ENCODE results near the gene C3.
A peak's percentile ranks its signal among the peaks of the same experiment; 100 is the strongest.

DNA sequence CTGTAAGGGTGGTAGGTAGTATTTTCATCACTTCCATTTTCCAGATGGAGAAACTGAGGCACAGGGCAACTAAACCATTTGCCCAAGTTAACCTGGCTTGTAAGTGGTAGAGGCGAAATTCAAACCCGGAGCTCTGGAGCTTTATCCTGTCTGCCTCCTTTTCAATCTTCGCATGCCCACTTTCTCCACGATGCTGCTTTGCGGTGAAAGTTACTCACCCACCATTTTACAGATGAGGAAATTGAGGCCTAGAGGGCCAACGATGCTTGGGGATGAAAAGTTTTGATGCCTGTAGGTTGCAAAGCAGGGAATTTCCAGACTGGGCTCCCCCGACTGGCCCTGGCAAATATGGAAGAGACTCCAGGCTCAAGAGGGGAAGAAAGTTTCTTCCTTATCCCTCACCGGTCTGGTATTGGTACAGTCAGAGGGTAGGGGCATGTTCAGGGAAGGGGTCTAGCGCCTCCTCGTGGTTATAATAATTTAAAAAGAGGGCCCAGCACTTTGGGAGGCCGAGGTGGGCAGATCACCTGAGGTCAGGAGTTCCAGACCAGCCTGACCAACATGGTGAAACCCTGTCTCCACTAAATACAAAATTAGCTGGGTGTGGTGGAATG, 48.7 kb upstream of the C3 start:
- TF ChIP-seq POLR2AphosphoS5 (IDR thresholded peaks at IDR 0.05) (no peak), POLR2A (IDR thresholded peaks at IDR 0.05) (no peak)
- TF ChIP-seq, protein P1, sequence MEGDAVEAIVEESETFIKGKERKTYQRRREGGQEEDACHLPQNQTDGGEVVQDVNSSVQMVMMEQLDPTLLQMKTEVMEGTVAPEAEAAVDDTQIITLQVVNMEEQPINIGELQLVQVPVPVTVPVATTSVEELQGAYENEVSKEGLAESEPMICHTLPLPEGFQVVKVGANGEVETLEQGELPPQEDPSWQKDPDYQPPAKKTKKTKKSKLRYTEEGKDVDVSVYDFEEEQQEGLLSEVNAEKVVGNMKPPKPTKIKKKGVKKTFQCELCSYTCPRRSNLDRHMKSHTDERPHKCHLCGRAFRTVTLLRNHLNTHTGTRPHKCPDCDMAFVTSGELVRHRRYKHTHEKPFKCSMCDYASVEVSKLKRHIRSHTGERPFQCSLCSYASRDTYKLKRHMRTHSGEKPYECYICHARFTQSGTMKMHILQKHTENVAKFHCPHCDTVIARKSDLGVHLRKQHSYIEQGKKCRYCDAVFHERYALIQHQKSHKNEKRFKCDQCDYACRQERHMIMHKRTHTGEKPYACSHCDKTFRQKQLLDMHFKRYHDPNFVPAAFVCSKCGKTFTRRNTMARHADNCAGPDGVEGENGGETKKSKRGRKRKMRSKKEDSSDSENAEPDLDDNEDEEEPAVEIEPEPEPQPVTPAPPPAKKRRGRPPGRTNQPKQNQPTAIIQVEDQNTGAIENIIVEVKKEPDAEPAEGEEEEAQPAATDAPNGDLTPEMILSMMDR (IDR thresholded peaks at IDR 0.05 in 8 of 11, conservative IDR thresholded peaks at IDR 0.05 in 3 of 11), result peak in 7 of 11 experiments; percentile 19 to 51 (median 25)

Measured in spleen (tissue), 7 donors.